ENCODE results near the gene RPS6KA1.

Gene RPS6KA1

DNA sequence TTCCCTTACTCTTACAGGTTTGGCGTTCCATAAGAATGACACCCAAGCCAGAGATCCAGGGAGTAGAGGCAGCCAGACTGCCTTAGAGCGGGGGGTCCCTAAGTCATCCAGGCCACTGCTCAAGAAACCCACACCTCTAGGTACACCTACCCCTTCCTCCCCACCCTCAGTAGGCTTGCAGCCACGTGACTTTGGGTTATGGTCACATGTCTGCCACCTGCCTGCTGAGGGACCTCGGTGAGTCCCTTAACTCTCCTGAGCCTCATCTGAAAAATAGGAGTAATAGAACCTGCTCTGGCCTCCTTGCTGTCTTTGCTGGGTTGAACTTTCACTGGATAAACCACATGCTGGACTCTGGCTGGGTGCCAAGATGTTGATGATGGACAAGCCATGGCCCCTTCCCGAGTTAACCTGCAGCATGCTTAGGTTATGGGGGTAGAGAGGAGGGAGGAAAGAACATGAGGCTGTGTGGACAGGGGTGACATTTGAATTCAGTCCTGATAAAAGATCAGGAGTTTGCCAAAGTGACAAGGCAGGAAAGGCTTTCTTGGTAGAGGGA lies 4.5 kb downstream of the RPS6KA1 start:
- no peak for DNase-seq (ENCODE audit: low read depth)

DNA sequence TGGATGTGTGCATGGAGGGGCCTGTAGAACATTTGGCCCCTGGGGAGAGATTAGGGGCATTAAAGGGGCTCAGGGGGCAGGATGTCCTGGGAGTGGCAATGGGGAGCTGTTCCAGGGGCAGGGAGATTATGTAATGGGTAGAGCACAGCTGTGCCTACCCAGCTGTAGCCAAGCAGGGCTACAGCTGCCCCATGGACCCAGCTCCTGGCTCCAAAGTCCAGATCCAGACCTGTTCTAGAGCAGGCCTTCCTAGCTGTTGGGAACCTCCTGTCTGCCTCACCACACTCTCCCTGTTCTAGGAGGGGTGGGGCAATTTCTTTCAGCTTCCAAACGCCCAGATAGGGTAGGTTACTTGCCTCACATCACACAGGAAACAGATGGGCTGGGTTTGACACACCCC lies 5.6 kb downstream of the RPS6KA1 start:
- DNase-seq (ENCODE audit: low read depth): no peak

DNA sequence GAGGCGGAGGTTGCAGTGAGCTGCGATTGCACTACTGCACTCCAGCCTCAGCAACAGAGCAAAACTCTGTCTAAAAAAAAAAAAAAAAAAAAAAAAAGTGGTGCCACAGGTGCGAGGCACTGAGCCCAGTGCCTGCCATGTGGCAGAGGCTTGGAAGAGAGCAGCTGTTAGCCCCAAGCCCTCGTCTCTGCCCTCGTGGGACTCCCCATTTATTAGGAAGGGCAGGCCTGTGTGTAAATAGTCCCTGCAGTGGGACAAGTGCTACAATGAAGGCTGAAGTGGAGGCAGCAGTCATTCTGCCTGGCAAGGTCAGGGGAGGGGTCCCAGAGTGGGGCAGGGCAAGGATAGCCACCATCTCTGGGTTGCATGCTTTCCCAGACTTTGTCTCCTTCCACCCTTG lies 6.5 kb downstream of the RPS6KA1 start:
- DNase-seq (ENCODE audit: low read depth): no peak

DNA sequence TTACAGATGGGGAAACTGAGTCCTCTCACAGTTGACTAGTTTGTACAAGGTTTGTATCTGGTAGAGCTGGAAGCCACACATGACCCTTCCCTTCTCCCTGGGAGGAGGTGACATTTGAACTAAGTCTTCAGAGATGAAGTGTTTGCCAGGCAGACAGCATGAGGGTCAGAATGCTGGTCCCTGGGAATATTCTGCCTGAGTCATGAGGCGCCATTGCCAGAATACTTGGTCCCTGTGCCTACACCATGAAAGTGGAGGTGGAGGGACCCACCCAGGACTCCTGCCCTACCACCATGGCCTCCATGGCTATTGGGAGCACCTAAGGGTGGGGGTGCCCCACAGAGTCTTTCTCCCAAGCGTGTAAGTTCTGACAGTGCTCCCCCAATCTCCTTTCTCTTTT lies 7.0 kb downstream of the RPS6KA1 start:
- no peak for DNase-seq (ENCODE audit: low read depth)

DNA sequence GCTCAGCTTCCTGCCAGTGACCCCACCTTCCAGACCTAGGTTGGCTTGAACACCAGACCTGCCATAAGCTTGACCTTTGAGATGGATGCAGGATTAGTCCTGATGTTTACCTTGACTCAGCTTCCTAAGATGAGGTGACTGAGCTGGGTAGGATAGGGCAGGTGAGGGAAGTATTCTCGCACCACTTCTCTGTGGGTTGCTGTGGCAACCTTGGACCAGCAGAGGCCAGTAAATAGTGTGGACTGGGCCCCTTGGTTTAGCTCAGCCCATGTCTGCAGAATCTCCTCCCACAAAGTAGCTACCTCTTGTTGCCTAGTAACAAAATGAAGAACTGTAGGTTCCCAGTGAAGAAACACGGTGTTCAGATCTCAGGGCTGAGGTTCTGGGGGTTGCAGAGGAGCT lies 8.4 kb downstream of the RPS6KA1 start:
- no peak for DNase-seq (ENCODE audit: low read depth)

DNA sequence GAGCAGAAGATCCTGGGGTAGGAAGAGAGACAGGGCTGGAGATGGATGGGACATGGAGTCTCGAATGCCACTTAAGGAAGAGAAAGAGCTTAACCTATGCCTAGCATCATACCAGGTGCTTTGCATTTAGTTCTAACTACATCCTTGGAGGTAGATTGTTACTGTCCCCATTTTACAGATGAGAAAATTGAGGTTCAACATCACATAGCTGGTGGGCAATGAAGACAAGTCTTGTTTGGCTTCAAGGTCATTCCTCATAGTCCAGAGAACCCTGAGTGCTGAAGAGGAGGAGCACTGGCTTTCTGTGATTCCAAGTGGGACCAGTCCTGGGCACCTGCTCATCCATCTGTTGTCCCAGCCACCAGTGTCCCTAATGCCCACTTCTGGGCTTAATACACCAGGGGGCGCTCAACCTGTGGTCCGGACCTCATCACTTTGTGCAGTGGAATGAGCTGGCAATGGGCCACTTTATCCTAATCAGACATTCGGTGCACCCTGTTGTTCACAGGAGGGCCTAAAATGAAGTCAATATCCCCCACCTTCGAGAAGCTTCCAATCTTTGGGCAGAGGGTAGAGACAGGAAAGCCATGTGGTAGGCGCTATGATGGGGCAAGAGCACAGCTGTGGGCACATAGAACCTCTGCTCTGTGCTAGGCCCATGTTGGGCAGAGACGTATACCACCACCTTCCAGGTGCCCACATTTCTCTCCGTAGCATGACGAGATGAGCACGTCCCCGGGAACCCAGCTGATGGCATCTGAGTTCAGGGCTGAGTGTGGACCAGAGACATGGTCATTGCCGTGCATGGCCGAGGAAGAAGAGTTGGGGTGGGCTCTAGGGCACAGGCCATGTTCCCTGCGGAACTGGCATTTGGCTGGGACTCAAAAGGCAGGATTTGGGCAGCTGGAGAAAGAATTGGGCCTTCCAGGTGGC lies 9.2 kb downstream of the RPS6KA1 start:
- no peak for DNase-seq (ENCODE audit: low read depth)

DNA sequence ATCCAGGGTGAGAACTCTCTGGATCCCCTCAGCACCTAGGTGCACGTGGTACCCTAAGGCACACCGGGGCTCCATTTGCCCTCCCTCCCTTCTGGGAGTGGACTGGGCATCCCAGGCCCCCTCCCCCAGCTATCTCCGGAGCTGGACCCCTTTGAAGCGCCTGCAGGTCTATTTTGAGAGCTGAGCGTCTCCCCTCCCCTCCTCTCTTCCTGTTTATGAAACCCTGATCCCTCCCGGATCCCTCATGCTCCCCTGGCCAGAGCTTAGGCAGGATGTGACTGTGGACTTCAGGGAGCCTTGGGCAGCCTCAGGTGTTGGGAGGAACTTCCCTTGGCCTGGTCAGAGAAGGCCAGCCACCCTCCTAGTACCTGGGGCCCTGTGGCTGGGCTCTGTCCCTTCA lies 10.2 kb downstream of the RPS6KA1 start:
- DNase-seq (ENCODE audit: low read depth): no peak

DNA sequence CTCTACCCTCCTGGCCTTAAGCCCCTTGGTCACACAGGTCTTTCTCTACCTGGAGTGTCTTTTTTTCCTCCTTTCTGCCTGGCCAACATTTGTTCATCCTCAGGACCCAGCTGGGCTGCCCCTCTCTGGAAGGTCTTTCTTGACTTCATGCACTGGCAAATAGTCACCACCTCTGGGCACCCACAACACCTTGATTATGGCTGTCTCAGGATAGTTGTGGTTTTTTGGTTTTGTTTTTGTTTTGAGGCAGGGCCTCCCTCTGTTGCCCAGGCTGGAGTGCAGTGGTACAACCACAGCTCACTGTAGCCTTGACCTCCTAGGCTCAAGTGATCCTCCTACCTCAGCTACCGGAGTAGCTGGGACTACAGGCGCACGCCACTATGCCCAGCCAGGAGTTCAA lies 10.8 kb downstream of the RPS6KA1 start:
- no peak for DNase-seq (ENCODE audit: low read depth)

DNA sequence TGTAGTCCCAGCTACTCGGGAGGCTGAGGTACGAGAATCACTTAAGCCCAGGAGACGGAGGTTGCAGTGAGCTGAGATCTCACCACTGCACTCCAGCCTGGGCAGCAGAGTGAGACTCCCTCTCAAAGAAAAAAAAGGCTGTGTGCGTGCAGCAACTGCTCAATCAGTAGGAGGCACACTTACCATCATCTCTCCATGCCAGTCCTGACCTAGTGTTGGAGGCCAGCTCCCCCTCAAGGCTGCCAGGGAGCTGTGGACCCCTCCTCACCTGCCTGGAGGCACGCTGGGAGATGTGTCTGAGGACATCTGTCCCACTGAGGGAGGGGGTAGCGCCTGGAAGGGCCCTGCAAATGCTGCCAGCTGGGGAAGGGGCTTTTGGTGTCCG lies 11.9 kb downstream of the RPS6KA1 start:
- no peak for DNase-seq (ENCODE audit: low read depth)

DNA sequence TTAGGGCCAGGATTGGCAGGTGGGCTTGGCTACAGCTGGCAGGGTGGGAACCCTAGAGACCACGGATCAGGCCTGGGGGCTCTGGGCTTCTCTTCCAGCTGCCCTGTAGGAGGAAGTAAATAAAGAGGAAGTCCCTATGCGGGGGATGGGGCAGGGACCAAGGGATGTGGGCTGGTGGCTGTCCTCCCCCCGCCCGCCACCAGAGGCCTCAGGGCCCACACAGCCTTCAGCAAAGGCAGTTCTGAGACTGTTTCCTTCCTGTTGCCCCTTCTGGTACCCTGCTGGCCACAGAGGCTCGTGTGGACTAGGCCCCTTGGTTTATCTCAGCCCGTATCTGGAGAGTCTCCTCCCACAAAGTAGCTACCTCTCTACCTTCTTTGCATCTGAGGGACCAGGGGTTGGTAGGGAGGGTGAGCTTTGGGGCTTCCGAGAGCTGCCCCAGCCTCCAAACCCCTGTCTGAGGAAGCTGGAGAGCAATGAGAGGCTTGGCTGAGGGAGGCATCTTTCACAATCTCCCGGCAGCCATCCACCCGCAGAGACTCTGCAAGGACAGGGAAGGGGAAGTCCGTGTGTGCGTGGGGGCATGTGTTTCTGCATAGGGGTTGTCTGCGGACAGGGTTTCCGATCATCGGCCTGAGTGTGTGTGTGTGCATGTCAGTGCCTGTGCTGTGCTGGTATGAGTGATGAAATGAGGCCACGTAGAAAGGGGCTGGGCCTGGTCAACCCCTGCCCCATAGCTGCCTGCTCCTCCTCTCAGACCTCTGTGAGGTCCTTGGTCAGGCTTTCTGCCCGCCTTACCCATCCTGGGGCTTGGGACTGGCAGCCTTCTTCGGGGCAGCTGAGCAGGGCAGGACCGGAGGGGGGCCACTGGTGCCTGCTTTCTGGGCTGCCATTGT lies 12.5 kb downstream of the RPS6KA1 start:
- DNase-seq (ENCODE audit: low read depth): peak; percentile 77

DNA sequence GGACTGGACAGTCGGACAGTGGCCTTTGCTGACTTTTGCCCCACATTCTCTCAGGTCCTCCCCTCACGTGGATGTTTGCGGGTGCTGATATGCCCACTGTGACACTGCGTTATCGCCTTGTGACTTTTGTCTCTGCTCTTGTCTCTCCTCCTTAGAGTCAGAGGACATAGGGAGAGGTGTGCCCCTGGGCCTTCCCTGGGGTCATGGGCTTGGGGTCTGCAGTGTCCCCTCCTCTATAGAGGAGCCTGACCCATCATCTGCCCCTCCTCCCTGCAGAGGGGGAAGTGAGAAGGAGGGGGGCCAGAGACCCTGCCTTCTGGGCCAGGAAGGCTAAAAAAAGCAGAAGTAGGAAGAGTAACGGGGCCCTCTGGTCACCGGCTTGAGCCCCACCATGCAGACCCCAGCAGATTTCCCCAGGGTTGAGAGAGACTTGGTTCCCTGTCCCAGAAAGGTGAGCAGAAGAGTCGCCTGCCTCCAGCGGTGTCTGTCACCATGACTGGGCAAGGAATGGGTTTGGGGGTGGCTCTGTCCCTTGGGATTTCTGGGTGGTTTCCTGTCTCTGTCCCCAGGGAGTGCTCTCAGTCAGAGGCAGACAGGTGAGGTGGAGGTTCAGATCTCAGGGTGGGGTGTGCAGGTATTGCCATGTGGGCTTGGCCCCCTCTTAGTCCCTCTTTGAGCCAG lies 13.3 kb downstream of the RPS6KA1 start:
- no peak for DNase-seq (ENCODE audit: low read depth)

DNA sequence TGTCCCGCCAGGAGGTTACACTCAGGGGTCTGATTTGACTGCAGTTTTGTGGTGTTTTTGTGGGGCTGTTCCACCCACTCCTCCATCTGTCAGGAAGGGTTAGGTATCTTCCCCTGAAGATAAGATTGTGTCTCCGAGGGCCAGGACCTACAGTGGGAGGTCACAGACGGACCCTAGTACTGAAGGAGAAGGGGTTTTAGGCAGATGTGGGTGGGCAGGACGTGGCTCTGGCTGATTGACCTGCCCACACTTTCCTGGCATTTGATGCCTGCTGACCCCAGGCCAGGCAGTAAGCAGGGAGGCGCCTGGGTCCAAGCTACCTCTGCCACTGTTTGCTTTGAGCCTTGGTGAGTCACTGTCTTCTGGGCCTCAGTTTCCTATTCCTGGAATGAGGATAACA lies 13.9 kb downstream of the RPS6KA1 start:
- no peak for DNase-seq (ENCODE audit: low read depth)

DNA sequence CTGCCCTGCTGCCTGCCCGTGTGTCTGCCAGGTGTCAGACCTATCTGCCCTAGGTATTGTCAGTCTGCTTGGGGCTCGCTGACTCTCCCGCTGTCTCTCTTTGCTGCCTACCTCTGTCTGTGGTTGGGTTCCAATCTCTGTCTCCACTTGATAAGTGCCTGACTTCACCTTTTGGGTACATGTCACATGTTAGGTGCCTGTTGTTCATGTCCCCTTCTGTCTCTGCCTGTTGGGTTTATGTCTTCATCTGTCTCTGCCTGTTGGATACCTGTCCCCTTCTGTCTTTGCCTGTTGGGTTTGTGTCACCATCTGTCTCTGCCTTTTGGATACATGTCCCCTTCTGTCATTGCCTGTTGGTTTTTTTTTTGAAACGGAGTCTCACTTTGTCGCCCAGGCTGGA lies 14.6 kb downstream of the RPS6KA1 start:
- no peak for DNase-seq (ENCODE audit: low read depth)

DNA sequence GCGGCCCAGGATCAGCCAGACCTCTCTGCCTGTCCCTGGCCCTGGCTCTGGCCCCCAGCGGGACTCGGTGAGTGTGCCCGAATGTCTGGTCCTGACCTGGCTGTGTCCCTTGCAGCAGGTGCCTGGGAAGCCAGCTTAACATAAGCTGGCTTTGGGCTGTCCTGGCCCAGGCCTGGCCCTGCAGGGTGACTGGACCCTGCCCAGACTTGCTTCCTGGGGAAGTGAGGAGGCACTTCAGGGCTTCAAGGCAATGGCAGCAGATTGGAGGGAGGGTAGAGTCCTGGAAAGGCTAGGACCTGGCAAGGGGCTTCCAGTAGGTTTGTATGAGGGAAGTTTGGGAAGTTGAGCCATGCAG lies 16.4 kb downstream of the RPS6KA1 start:
- DNase-seq (ENCODE audit: low read depth): no peak

DNA sequence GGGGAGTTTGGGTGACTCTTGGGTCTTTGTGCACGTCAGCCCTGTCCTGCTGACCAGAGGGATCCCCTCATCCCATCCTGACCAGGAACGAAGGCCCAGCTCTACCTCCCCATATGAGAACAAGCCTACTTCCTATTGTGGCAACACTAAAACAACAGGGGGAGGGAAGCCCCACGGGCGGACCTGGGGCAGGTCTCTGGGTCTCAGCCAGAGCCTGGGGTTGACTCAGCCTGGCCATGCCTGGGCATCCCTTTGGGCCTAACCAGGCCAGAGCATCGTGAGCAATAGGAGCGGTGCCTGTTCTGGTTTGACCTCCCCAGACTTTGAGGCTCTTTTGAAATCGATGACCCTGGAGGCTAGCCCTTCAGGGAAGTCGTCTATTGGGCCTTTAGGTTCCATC lies 16.8 kb downstream of the RPS6KA1 start:
- no peak for DNase-seq (ENCODE audit: low read depth)

DNA sequence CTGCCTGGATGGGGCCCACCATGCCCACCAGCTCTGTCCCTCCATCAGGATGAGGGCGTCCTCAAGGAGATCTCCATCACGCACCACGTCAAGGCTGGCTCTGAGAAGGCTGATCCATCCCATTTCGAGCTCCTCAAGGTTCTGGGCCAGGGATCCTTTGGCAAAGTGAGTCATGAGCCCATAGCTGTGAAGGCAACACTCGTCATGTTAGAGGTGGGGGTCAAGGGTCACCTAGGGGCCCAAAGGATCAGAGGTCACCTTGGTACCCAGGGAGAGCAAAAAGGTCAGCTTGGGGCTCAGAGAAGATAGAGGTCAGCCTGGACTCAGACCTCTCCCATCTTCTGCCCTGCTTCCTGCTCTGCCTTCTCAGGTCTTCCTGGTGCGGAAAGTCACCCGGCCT lies 17.3 kb downstream of the RPS6KA1 start:
- DNase-seq (ENCODE audit: low read depth): no peak

DNA sequence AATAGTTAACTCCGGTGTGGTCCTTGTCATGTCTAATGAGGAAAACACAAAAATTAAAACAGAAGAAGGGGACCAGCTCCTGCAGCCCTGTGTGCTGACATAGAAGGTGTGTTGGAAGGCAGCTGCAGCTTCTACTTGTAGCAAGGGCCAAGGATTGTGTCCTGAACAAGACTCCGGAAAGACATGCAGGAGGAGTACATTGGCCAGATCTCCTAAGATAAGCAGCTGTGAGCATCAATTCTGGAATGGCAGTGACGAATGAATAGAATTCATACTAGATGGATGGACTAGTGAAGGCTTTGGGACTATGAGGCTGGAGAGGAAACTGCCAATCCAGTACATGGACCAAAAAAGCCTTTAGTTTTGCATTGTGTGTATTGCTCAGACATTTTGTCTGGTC lies 19.3 kb downstream of the RPS6KA1 start:
- no peak for DNase-seq (ENCODE audit: low read depth)

DNA sequence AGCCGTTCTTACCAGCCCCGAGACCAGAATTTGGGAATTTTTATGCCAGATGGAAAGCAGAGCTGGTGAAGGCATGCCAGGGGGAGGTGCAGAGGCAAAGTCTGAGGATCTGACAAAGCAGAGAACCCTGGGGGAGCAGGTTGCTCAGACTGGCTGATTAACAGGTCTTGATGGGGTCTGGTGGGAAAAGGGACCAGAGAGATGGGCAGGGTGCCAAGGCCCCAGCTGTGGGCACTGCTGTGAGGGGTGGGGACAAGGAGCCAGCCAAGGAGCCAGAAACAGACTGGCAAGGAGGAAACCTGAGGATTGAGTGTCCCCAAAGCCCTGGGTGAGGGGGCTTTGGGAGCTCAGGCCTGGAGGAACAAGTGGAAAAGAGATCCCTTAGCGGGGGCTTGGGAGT lies 21.4 kb downstream of the RPS6KA1 start:
- no peak for DNase-seq (ENCODE audit: low read depth)

DNA sequence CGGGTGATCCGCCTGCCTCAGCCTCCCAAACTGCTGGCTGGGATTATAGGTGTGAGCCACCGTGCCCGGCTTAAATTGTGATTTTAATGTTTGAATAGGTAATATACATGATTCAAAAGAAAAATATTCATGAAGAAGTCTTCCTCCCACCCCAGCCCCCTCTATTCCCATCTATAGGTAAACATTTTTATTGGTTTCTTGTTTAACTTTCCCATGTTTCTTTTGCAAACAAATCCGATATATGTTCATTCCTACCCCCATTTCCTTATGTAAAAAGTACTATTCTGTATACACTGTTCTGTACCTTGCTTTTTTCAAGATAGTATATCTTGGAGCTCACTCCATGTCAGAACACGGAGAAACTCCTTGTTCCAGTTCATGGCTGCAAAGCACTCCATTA lies 23.2 kb downstream of the RPS6KA1 start:
- no peak for DNase-seq (ENCODE audit: low read depth)

DNA sequence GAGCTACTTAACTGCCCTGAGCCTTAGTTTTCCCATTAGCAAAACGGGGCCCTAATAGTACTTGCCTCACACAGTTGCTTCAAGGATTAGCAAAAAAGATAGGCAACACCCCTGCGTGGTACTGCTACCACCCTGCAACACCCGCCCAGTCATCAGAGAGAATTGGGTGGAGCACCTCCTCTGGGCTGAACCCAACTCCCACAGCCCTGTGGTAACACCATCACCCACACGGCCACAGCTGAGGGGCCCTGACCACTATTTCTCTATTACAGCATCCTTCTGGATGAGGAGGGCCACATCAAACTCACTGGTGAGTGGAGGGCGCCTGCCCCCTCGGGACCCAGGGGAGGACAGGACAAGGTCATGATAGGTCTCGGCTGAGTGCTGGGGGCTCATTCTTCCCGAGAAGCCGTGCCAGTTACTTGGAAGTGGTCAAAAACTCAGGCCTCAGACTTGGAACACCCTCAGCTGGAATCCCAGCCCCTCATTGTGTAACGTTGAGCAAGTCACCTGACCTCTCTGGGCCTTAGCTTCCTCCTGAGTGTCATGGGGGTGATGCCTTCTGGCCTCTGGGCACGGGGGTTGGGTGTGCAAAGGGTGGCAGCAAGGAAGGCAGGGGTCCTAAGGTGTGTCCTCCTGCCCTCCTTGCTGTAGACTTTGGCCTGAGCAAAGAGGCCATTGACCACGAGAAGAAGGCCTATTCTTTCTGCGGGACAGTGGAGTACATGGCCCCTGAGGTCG lies 24.6 kb downstream of the RPS6KA1 start:
- no peak for DNase-seq (ENCODE audit: low read depth)

DNA sequence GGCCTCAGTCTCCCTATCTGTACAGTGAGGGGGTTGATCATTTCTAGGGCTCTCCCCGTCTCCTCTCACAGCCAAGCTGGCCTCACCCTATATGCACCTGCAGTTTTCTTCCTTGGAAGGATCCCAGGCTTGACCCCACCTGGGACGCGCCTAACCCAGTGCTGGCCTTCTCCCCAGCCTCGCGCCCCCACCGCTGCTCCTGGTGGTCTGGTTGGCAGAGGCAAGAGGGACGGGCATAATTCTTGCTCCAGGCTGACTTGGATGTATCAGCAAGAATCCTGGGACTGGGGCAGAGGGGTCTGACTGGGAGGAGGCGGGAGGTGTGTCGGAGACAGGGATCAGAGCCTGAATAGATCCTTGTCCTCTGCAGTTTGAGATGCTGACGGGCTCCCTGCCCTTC lies 25.2 kb downstream of the RPS6KA1 start:
- no peak for DNase-seq (ENCODE audit: low read depth)

DNA sequence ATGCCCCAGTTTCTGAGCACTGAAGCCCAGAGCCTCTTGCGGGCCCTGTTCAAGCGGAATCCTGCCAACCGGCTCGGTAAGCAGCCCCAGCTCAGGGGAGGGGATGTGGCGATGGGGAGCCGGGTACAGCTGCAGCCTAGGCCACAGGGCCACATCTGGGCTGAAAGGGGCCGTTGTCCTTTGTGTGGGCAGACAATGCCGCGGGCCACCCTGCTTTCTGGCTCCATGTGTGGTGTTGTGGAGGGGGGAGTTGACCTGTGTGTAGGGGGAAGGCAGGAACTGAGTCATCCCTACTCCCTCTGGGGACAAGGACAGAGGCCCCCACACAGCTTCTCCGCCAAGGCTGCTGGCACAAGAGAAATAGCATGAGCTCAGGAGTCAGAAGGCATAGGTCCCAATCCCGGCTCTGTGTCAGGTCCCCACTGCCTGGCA lies 26.0 kb downstream of the RPS6KA1 start:
- DNase-seq (ENCODE audit: low read depth): no peak

Measured in stimulated activated CD8-positive, alpha-beta memory T cell treated with anti-CD3 and anti-CD28 coated beads, Interleukin-4, amount 100 ng/mL, for 24 hours (primary cell).